ENCODE results near the gene SLC47A2. TPM values are rescaled to one million over a fixed set of nuclear protein-coding genes. Genes with fewer than 3 reads are reported as not detected.

SLC47A2 gene
- total and polyA plus RNA-seq, 9 of the 15 experiments (the other 6 are each of a cell fraction or from before 2014, with no cell fraction given), result not detected

DNA sequence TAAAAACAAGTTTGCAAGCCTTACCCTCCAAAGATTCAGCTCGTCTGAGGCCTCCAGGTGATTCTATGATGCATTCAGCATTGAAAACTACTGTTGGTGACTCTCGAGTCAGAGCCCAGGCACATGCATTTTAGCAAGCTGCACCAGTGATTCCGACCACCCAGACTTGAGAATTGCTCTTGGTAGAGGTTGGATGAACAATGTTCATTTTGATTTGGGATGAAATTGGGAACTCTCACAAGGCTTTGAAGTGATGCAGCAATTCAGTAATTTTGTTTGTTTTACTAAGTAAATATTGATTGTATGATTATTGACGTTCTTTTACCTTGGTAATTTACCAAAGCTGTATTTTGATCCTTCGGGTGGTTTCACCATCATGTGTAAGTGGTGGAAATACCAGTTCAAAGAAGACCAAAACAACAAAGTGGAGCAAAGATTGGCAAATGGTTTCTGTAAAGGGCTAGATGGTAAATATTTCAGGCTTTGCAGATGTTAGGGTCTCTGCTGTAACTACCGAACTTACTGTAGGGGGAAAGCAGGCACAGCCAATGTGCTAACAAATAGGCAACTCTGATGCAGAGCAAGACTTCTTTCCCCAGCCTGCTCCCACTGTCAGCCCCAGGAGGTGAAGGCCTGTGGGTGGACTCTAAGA is 56.0 kb downstream of the SLC47A2 start:
- Histone ChIP-seq H3K9ac (ENCODE audit: insufficient read depth in 1 of 2, low read depth in 2 of 2, low read length in 2 of 2) (no peak overlapping the region), H3K4me1 (replicated peaks in 1 of 2; ENCODE audit: control insufficient read depth in 2 of 2, insufficient read depth in 2 of 2, low read length in 2 of 2) (no peaks in the 10 kb centered on the region), H3K36me3 (ENCODE audit: control insufficient read depth, insufficient read depth, low read length) (no peaks in the 10 kb centered on the region), H4K20me1 (replicated peaks; ENCODE audit: control insufficient read depth, insufficient read depth, low read length) (no peaks in the 10 kb centered on the region), H3K9me3 (replicated peaks; ENCODE audit: control insufficient read depth, insufficient read depth, low read depth, low read length) (no peaks in the 10 kb centered on the region), H3K79me2 (ENCODE audit: control insufficient read depth, insufficient read depth, low read length) (no peaks in the 10 kb centered on the region), H3K27ac (ENCODE audit: extremely low read depth, low read depth, low read length) (no peak overlapping the region), H3K27me3 (ENCODE audit: control insufficient read depth in 2 of 2, insufficient read depth in 2 of 2, low read length in 2 of 2) (no peaks in the 10 kb centered on the region; a peak in 1 of 5 replicates), H2AFZ (ENCODE audit: low read depth, low read length) (no peak overlapping the region), H3K4me2 (ENCODE audit: insufficient read depth, low read length) (no peak overlapping the region), H3K4me3 (no peak overlapping the region), H3K9me1 (ENCODE audit: control insufficient read depth, insufficient read depth, low read length) (no peaks in the 10 kb centered on the region)
- in situ Hi-C loops (cut with MboI) (no loop called here), intact Hi-C loops (cut with micrococcal nuclease) (no loop called here)
- no peak for TF ChIP-seq NFRKB (IDR thresholded peaks at IDR 0.05; ENCODE audit: low read depth)
- TF ChIP-seq SMARCE1 (IDR thresholded peaks at IDR 0.05), result no peak
- no peak for TF ChIP-seq ZNF589 (CRISPR knock-in tag; IDR thresholded peaks at IDR 0.05; ENCODE audit: low read depth)
- TF ChIP-seq, protein P1, sequence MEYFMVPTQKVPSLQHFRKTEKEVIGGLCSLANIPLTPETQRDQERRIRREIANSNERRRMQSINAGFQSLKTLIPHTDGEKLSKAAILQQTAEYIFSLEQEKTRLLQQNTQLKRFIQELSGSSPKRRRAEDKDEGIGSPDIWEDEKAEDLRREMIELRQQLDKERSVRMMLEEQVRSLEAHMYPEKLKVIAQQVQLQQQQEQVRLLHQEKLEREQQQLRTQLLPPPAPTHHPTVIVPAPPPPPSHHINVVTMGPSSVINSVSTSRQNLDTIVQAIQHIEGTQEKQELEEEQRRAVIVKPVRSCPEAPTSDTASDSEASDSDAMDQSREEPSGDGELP (CRISPR knock-in tag; IDR thresholded peaks at IDR 0.05; ENCODE audit: borderline replicate concordance), result no peak
- no peak for TF ChIP-seq SNRNP70 (optimal IDR thresholded peaks at IDR 0.05; ENCODE audit: low read depth, low read length)
- TF ChIP-seq, protein P2, sequence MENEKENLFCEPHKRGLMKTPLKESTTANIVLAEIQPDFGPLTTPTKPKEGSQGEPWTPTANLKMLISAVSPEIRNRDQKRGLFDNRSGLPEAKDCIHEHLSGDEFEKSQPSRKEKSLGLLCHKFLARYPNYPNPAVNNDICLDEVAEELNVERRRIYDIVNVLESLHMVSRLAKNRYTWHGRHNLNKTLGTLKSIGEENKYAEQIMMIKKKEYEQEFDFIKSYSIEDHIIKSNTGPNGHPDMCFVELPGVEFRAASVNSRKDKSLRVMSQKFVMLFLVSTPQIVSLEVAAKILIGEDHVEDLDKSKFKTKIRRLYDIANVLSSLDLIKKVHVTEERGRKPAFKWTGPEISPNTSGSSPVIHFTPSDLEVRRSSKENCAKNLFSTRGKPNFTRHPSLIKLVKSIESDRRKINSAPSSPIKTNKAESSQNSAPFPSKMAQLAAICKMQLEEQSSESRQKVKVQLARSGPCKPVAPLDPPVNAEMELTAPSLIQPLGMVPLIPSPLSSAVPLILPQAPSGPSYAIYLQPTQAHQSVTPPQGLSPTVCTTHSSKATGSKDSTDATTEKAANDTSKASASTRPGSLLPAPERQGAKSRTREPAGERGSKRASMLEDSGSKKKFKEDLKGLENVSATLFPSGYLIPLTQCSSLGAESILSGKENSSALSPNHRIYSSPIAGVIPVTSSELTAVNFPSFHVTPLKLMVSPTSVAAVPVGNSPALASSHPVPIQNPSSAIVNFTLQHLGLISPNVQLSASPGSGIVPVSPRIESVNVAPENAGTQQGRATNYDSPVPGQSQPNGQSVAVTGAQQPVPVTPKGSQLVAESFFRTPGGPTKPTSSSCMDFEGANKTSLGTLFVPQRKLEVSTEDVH (IDR thresholded peaks at IDR 0.05; ENCODE audit: low read depth, partially characterized antibody), result no peak
- POLR2A ChIA-PET, result no interaction called here
- BruUV-seq (replicated peaks), result no TSS peak
- ATAC-seq (no peak), FAIRE-seq (no peak), DNase-seq (ENCODE audit: extremely low read depth in 1 of 4, low spot score in 3 of 4) (no peak)
- WGBS (ENCODE audit: insufficient coverage, low coverage, missing lambda C conversion rate), result 2% methylated on average over 6 of the region's 6 CpGs
- CTCF ChIA-PET (ENCODE audit: low intra/inter-chr PET ratio), result no interaction called here
